HCT116 (cell line): ENCODE results near the gene PSORS1C2. TPM values are rescaled to one million over a fixed set of nuclear protein-coding genes. Genes with fewer than 3 reads are reported as not detected.

ENCODE experiments used
- ATAC-seq: fragments of 200-7000 bp; cut with Tn5 transposase; 2 replicates; pipeline ENCODE4 v1.9.1; 2020; ENCODE audit warnings: mild to moderate bottlenecking, moderate library complexity
- BruUV-seq: library from RNA; stranded (reverse); fragments of 400-500 nt; replicated peaks from 2 replicates; lab custom pipeline; 2021; lab: Mats Ljungman, UMichigan
- CTCF ChIA-PET: fragments of 300-600 bp; sonication (Branson Sonifier 250); formaldehyde crosslinking; loops from one replicate; lab custom pipeline; 2021; ENCODE audit warnings: antibody characterized with exemption; lab: Charles Lee
- POLR2A ChIA-PET: fragments of 300-600, 350-600 bp; sonication (Branson Sonifier 250); formaldehyde crosslinking; loops from one replicate; lab custom pipeline; 2021; ENCODE audit warnings: antibody characterized with exemption; lab: Charles Lee
- RAD21 ChIA-PET, 2 experiments: fragments of 300-600 bp; sonication (Branson Sonifier 250); formaldehyde crosslinking; loops; one replicate each; lab custom pipeline; 2023; ENCODE audit warnings: low total read pairs in 2 of 2; ENCODE audit not compliant: uncharacterized antibody in 2 of 2, unreplicated experiment in 2 of 2, low non-redundant PET in 1 of 2; lab: Charles Lee
- DNase-seq: peaks from one replicate; pipeline ENCODE4 v3.0.0-alpha.2; 2010; ENCODE audit warnings: low read depth, low spot score
- H2AFZ ChIP-seq: fragments of 200-600 bp; shearing (Covaris generic), sonication (generic); 2 replicates; pipeline ENCODE4 v1.6.1; 2017; ENCODE audit warnings: low read depth, mixed run types, mixed read lengths, antibody characterized with exemption, low read length; ENCODE audit not compliant: poor library complexity, severe bottlenecking
- H3K27ac ChIP-seq: 2 replicates; pipeline ENCODE4 v1.5.1; 2012; ENCODE audit warnings: low read depth, low read length
- H3K27me3 ChIP-seq: fragments of 200-600 bp; sonication (generic); 2 replicates; pipeline ENCODE4 v1.6.1; 2016; ENCODE audit warnings: mixed run types, low read length, mixed read lengths; ENCODE audit not compliant: insufficient read depth
- H3K36me3 ChIP-seq, 2 experiments: fragments of 200-500 bp in 1 of 2; fragments of 200-600 bp in 1 of 2; sonication (Bioruptor generic) in 1 of 2; sonication (generic) in 1 of 2; 2 replicates each; pipeline versions ENCODE4 v1.5.1 to v1.6.1; 2014 to 2016; ENCODE audit warnings: low read length in 2 of 2, inconsistent platforms in 1 of 2, mixed read lengths in 1 of 2, mixed run types in 1 of 2; ENCODE audit not compliant: insufficient read depth in 2 of 2, control insufficient read depth in 1 of 2
- H3K4me1 ChIP-seq, 2 experiments: fragments of 200-600 bp in 1 of 2; sonication (generic) in 1 of 2; 2 replicates each; pipeline versions ENCODE4 v1.5.1 to v1.6.1; 2012 to 2017; ENCODE audit warnings: low read length in 2 of 2, inconsistent platforms in 1 of 2, mild to moderate bottlenecking in 1 of 2, mixed read lengths in 1 of 2, mixed run types in 1 of 2, moderate library complexity in 1 of 2; ENCODE audit not compliant: insufficient read depth in 2 of 2, control insufficient read depth in 1 of 2
- H3K4me2 ChIP-seq: fragments of 200-600 bp; sonication (generic); 2 replicates; pipeline ENCODE4 v1.6.1; 2017; ENCODE audit warnings: mixed run types, low read length, mixed read lengths
- H3K4me3 ChIP-seq, 2 experiments: fragments of 200-600 bp in 1 of 2; sonication (generic) in 1 of 2; replicated peaks in 1 of 2; 2 replicates each; pipeline ENCODE4 v1.5.1; 2011 to 2016; ENCODE audit warnings: low read length in 2 of 2, control low read depth in 1 of 2, low read depth in 1 of 2, mild to moderate bottlenecking in 1 of 2, mixed read lengths in 1 of 2, mixed run types in 1 of 2
- H3K79me2 ChIP-seq: fragments of 200-600 bp; sonication (generic); 2 replicates; pipeline ENCODE4 v1.6.1; 2017; ENCODE audit warnings: mild to moderate bottlenecking, mixed run types, low read length, moderate library complexity, mixed read lengths; ENCODE audit not compliant: insufficient read depth
- H3K9ac ChIP-seq: fragments of 200-600 bp; sonication (generic); 2 replicates; pipeline ENCODE4 v1.6.1; 2016; ENCODE audit warnings: low read length, mixed read lengths
- H3K9me2 ChIP-seq: fragments of 200-600 bp; sonication (generic), shearing (Covaris generic); 2 replicates; pipeline ENCODE4 v1.6.1; 2017; ENCODE audit warnings: mixed run types, mild to moderate bottlenecking, moderate library complexity; ENCODE audit not compliant: insufficient read depth
- H3K9me3 ChIP-seq, 2 experiments: fragments of 200-500 bp in 1 of 2; fragments of 200-600 bp in 1 of 2; sonication (Bioruptor generic) in 1 of 2; sonication (generic) in 1 of 2; 2 replicates each; pipeline ENCODE4 v1.6.1; 2014 to 2017; ENCODE audit warnings: low read length in 2 of 2, mixed read lengths in 2 of 2, inconsistent platforms in 1 of 2, low read depth in 1 of 2, mild to moderate bottlenecking in 1 of 2, mixed run types in 1 of 2, moderate library complexity in 1 of 2; ENCODE audit not compliant: control insufficient read depth in 1 of 2, insufficient read depth in 1 of 2
- H4K20me1 ChIP-seq: fragments of 200-600 bp; sonication (generic), shearing (Covaris generic); 2 replicates; pipeline ENCODE4 v1.6.1; 2017; ENCODE audit warnings: mixed run types, mild to moderate bottlenecking, moderate library complexity; ENCODE audit not compliant: insufficient read depth
- ATF3 ChIP-seq: IDR thresholded peaks from 2 replicates; pipeline ENCODE4 v1.6.1; 2012
- CEBPB ChIP-seq: IDR thresholded peaks from 2 replicates; pipeline ENCODE4 v1.6.1; 2012; ENCODE audit warnings: low read depth
- CTCF ChIP-seq, 3 experiments: fragments of 200-600 bp in 1 of 3; sonication (generic) in 1 of 3; IDR thresholded peaks in 2 of 3; conservative IDR thresholded peaks in 1 of 3; 2 replicates each; pipeline ENCODE4 v1.5.1; 2012 to 2017; ENCODE audit warnings: low read depth in 2 of 3, low read length in 2 of 3, antibody characterized with exemption in 1 of 3, borderline replicate concordance in 1 of 3, control low read depth in 1 of 3, mild to moderate bottlenecking in 1 of 3, mixed read lengths in 1 of 3, mixed run types in 1 of 3, moderate library complexity in 1 of 3; ENCODE audit not compliant: insufficient read depth in 1 of 3
- EGR1 ChIP-seq: IDR thresholded peaks from 2 replicates; pipeline ENCODE4 v1.6.1; 2012; ENCODE audit warnings: low read depth
- ELF1 ChIP-seq: IDR thresholded peaks from 2 replicates; pipeline ENCODE4 v1.6.1; 2012; ENCODE audit warnings: low read depth, borderline replicate concordance
- EZH2 ChIP-seq: fragments of 200-600 bp; sonication (generic); IDR thresholded peaks from 2 replicates; pipeline ENCODE4 v1.6.1; 2017; ENCODE audit warnings: antibody characterized with exemption, mixed run types
- JUND ChIP-seq: IDR thresholded peaks from 2 replicates; pipeline ENCODE4 v1.6.1; 2012
- MAX ChIP-seq: IDR thresholded peaks from 2 replicates; pipeline ENCODE4 v1.6.1; 2012
- POLR2A ChIP-seq: IDR thresholded peaks from 2 replicates; pipeline ENCODE4 v1.7.0; 2011; ENCODE audit warnings: borderline replicate concordance; ENCODE audit not compliant: insufficient read depth, insufficient read length; ENCODE audit errors: extremely low read depth
- POLR2AphosphoS5 ChIP-seq: IDR thresholded peaks from 2 replicates; pipeline ENCODE4 v1.6.1; 2011; ENCODE audit warnings: mild to moderate bottlenecking, low read depth, low read length, moderate library complexity
- RAD21 ChIP-seq: IDR thresholded peaks from 2 replicates; pipeline ENCODE4 v1.6.1; 2012; ENCODE audit warnings: low read depth, mild to moderate bottlenecking
- REST ChIP-seq: IDR thresholded peaks from 2 replicates; pipeline ENCODE4 v1.6.1; 2012; ENCODE audit warnings: low read depth
- SRF ChIP-seq: IDR thresholded peaks from 2 replicates; pipeline ENCODE4 v1.6.1; 2012; ENCODE audit warnings: low read depth
- TCF7L2 ChIP-seq: IDR thresholded peaks from 2 replicates; pipeline ENCODE4 v1.7.0; 2011; ENCODE audit warnings: borderline replicate concordance, inconsistent platforms; ENCODE audit not compliant: insufficient read depth, insufficient read length; ENCODE audit errors: extremely low read depth
- YY1 ChIP-seq: IDR thresholded peaks from 2 replicates; pipeline ENCODE4 v1.6.1; 2011; ENCODE audit warnings: low read length, low read depth, moderate library complexity, mild to moderate bottlenecking; ENCODE audit not compliant: insufficient replicate concordance; ENCODE audit errors: extremely low read depth
- ZBTB33 ChIP-seq: IDR thresholded peaks from 2 replicates; pipeline ENCODE4 v1.6.1; 2011; ENCODE audit warnings: mild to moderate bottlenecking, low read length, moderate library complexity; ENCODE audit not compliant: insufficient replicate concordance; ENCODE audit errors: extremely low read depth
- ZFX ChIP-seq: fragments of 450-650 bp; IDR thresholded peaks from 2 replicates; pipeline ENCODE4 v1.6.1; 2017
- ZNF274 ChIP-seq: fragments of 200-500 bp; sonication (Bioruptor generic); IDR thresholded peaks from 2 replicates; pipeline ENCODE4 v1.6.1; 2014; ENCODE audit warnings: mild to moderate bottlenecking, low read depth, low read length, inconsistent platforms
- intact Hi-C: fragments of 100-400 bp; cut with micrococcal nuclease; formaldehyde crosslinking; loops from 2 replicates; pipeline ENCODE4 v1.10.0; 2022
- total RNA-seq: library from RNA; stranded (reverse); gene quantifications from one replicate; pipeline ENCODE4 v1.2.1, GENCODE V29; 2021; ENCODE audit not compliant: unreplicated experiment

PSORS1C2 gene
- total RNA-seq, 1 experiment from 2014 or later = not detected

- Histone ChIP-seq H3K27ac (no peak overlapping the region), H3K4me2 (no peak overlapping the region), H3K4me1 (peaks cover 5 to 9% of the 10 kb centered on the region in 2 experiments), H3K79me2 (peaks cover 4% of the 10 kb centered on the region), H3K4me3 (no peak overlapping the region), H3K36me3 (peaks cover 0 to 8% of the 10 kb centered on the region in 2 experiments; a peak in 2 of 4 replicates), H3K9ac (no peak overlapping the region), H3K9me3 (no peaks in the 10 kb centered on the region), H4K20me1 (no peaks in the 10 kb centered on the region), H3K9me2 (no peaks in the 10 kb centered on the region), H3K27me3 (no peaks in the 10 kb centered on the region), H2AFZ (no peak overlapping the region)
- intact Hi-C loops = no loop called here
- ATAC-seq = no peak
- DNase-seq = no peak
- TF ChIP-seq EGR1 = no peak
- TF ChIP-seq EZH2 = no peak
- TF ChIP-seq ZNF274 = no peak
- TF ChIP-seq JUND = no peak
- no peak for TF ChIP-seq POLR2A
- TF ChIP-seq ZBTB33 = no peak
- no peak for TF ChIP-seq ELF1
- no peak for TF ChIP-seq YY1
- TF ChIP-seq ZFX = no peak
- TF ChIP-seq CTCF (IDR thresholded peaks at IDR 0.05 in 2 of 3, conservative IDR thresholded peaks at IDR 0.05 in 1 of 3; ENCODE audit: borderline replicate concordance in 1 of 3, insufficient read depth in 1 of 3, low read depth in 2 of 3, low read length in 2 of 3) = no peak
- TF ChIP-seq MAX = no peak
- no peak for TF ChIP-seq POLR2AphosphoS5
- TF ChIP-seq REST = no peak
- no peak for TF ChIP-seq ATF3
- TF ChIP-seq RAD21 = no peak
- no peak for TF ChIP-seq CEBPB
- TF ChIP-seq TCF7L2 = no peak
- no peak for TF ChIP-seq SRF
- BruUV-seq = no TSS peak
- RAD21 ChIA-PET = interaction anchor here in 1 of 2 experiments (0.6 kb wide), 1 partner anchor 20 kb away, joined by 6 read pairs; no protein-coding TSS in a partner anchor
- CTCF ChIA-PET = interaction anchor here (1.4 kb wide), 1 partner anchor 24 kb away, joined by 3 read pairs; no protein-coding TSS in a partner anchor
- POLR2A ChIA-PET = no interaction called here
Observed at GRCh38 chr6:31152781-31153180, 13.9 kb upstream of the PSORS1C2 start.
